Activated naive CD8-positive, alpha-beta T cell treated with anti-CD3 and anti-CD28 coated beads for 36 hours (primary cell): ENCODE results near the gene CYP2A7. TPM values are rescaled to one million over a fixed set of nuclear protein-coding genes. Genes with fewer than 3 reads are reported as not detected.
"Not testable (repeated sequence)": the region's sequence is repeated elsewhere in the genome, so short reads cannot be mapped to it uniquely, and the experiment has no call there.

Source experiments
- DNase-seq: peaks from one replicate; pipeline ENCODE4 v3.0.0; 2021
- H3K27ac Mint-ChIP-seq: one replicate; pipeline ENCODE4 v1.8.0; 2022; ENCODE audit warnings: mild to moderate bottlenecking, moderate library complexity, mixed read lengths
- H3K27me3 Mint-ChIP-seq: one replicate; pipeline ENCODE4 v1.8.0; 2022; ENCODE audit warnings: mild to moderate bottlenecking, mixed read lengths
- H3K36me3 Mint-ChIP-seq: one replicate; pipeline ENCODE4 v1.8.0; 2021; ENCODE audit warnings: mild to moderate bottlenecking, mixed read lengths
- H3K4me1 Mint-ChIP-seq: one replicate; pipeline ENCODE4 v1.8.0; 2021; ENCODE audit warnings: mixed read lengths
- H3K4me3 Mint-ChIP-seq: one replicate; pipeline ENCODE4 v1.8.0; 2022; ENCODE audit warnings: mild to moderate bottlenecking, moderate library complexity, mixed read lengths
- H3K9me3 Mint-ChIP-seq: one replicate; pipeline ENCODE4 v1.8.0; 2022; ENCODE audit warnings: mixed read lengths
- total RNA-seq, 2 experiments: library from RNA; stranded (reverse); gene quantifications; one replicate each; pipeline ENCODE4 v1.2.3, GENCODE V29; 2021

Gene CYP2A7, protein sequence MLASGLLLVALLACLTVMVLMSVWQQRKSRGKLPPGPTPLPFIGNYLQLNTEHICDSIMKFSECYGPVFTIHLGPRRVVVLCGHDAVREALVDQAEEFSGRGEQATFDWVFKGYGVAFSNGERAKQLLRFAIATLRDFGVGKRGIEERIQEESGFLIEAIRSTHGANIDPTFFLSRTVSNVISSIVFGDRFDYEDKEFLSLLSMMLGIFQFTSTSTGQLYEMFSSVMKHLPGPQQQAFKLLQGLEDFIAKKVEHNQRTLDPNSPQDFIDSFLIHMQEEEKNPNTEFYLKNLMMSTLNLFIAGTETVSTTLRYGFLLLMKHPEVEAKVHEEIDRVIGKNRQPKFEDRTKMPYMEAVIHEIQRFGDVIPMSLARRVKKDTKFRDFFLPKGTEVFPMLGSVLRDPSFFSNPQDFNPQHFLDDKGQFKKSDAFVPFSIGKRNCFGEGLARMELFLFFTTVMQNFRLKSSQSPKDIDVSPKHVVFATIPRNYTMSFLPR
- total RNA-seq: not detected

DNA sequence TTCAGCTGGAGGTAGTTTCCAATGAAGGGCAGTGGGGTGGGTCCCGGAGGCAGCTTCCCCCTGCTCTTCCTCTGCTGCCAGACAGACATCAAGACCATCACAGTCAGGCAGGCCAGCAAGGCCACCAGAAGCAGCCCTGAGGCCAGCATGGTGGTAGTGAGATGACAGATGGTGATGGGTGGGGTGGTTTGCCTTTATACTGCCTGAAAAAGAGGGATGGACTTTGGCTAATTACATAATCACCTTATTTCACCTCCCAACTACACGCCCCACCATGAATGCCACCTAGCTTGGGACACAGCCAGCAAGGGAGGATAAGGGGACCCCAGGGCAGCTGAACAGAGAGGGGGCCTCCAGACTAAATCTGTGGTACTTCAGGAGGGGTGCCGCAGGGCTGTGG, at the start of gene CYP2A7:
TSS of gene CYP2A7 (minus strand) at position 170 of the 400 bp plus-strand sequence. CDS start at position 149, 21 bp downstream.
- DNase-seq, H3K4me1 Mint-ChIP-seq, H3K4me3 Mint-ChIP-seq, H3K36me3 Mint-ChIP-seq, H3K9me3 Mint-ChIP-seq, H3K27ac Mint-ChIP-seq: not testable (repeated sequence)
- H3K27me3 Mint-ChIP-seq: peaks cover 29% of the 10 kb centered on the region

DNA sequence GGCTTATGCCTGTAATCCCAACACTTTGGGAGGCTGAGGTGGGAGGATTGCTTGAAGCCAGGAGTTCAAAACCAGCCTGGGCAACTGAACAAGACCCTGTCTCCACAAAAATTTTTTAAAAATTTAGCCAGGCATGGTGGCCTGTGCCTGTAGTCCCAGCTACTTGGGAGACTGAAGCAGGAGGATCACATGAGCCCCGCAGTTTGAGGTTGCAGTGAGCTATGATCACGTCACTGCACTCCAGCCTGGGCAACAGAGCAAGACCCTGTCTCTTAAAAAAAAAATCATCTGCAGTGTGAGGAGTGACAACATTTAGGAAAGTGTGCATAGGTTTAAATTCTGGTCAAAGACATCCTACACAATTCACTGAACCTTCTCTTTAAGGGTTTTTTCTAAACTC, 48.8 kb upstream of the CYP2A7 start:
- H3K27ac Mint-ChIP-seq, H3K4me1 Mint-ChIP-seq, DNase-seq, H3K4me3 Mint-ChIP-seq, H3K36me3 Mint-ChIP-seq, H3K9me3 Mint-ChIP-seq: not testable (repeated sequence)
- H3K27me3 Mint-ChIP-seq: peaks cover 11% of the 10 kb centered on the region

DNA sequence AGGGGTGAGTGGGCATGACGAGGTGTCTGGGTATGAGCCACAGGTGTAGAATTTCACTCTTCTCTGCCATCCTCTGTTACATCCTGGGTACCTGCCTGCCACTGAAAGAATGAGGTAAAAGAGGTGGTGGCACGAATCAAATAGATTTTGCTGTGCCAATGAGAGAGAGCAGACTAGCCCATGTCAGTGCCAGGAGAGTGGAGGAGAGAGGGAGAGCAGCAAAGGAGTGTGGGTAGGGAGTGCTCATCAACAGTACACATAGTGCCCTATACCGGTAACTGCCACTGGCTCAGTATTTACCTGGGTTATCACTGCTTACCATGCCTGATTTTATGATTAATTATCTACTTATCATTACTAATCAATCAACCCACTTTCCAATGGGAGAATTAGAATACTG, 47.9 kb upstream of the CYP2A7 start:
- H3K36me3 Mint-ChIP-seq, H3K4me1 Mint-ChIP-seq, H3K4me3 Mint-ChIP-seq, DNase-seq, H3K9me3 Mint-ChIP-seq, H3K27ac Mint-ChIP-seq, H3K27me3 Mint-ChIP-seq: not testable (repeated sequence)

DNA sequence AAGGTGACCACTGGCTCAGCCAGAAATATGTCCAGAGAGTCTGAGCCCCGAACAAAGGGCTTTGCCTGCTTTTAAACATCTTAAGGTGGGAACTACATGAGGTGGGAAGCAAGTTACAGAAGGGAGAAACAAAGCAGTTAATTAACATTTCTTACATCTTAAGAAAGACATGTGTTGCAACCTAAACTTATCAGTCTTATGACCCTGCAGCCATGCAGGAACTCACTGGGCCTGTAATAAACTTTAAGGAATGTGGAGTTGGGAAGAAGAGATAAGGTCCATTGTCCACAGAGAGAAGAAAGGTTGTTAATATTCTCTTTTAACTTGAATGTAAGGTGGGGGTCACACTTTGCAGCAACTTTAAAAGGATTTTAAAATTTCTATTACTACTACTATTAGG, 46.8 kb upstream of the CYP2A7 start:
- DNase-seq: no peak
- H3K4me1 Mint-ChIP-seq: no peaks in the 10 kb centered on the region
- H3K27ac Mint-ChIP-seq: no peak overlapping the region
- peaks cover 9% of the 10 kb centered on the region for H3K27me3 Mint-ChIP-seq
- H3K9me3 Mint-ChIP-seq: no peaks in the 10 kb centered on the region
- H3K36me3 Mint-ChIP-seq: no peaks in the 10 kb centered on the region
- H3K4me3 Mint-ChIP-seq: no peak overlapping the region

DNA sequence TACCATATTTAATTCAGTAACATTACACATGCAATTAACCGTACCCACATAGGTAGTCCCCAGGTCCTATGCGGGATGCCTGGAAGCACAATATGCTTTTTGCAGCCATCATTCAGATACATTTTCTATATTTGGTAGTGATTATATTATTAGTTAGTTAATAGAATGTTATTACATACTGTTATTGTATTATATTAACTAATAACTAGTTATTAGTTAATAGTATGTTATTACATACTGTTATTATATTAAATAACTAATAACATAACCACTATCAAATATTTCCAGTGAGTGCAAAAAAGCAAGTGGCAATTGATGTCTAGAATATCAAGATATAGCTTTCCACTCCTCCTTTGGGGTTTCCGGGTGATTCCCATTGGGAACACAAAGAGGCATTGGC, 45.5 kb upstream of the CYP2A7 start:
- Mint-ChIP-seq H3K4me1 (no peaks in the 10 kb centered on the region), H3K4me3 (no peak overlapping the region), H3K36me3 (no peaks in the 10 kb centered on the region), H3K27me3 (peaks cover 9% of the 10 kb centered on the region), H3K27ac (no peak overlapping the region), H3K9me3 (no peaks in the 10 kb centered on the region)
- DNase-seq: no peak

DNA sequence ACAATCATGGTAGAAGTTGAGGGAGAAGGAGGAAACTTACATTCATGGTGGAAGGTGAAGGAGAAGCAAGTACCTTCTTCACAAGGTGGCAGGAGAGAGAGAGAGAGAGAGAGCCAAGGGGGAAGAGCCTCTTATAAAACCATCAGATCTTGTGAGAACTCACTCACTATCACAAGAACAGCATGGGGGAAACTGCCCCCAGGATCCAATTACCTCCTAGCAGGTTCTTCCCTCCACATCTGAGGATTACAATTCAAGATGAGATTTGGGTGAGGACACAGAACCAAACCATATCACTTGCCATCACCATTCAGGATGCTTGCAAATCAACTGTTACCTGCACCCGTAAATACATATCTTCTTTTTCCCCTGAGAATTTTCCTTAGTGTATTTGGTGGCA, 44.2 kb upstream of the CYP2A7 start:
- not testable (repeated sequence) for DNase-seq, H3K27ac Mint-ChIP-seq, H3K4me1 Mint-ChIP-seq, H3K4me3 Mint-ChIP-seq, H3K36me3 Mint-ChIP-seq, H3K27me3 Mint-ChIP-seq, H3K9me3 Mint-ChIP-seq

DNA sequence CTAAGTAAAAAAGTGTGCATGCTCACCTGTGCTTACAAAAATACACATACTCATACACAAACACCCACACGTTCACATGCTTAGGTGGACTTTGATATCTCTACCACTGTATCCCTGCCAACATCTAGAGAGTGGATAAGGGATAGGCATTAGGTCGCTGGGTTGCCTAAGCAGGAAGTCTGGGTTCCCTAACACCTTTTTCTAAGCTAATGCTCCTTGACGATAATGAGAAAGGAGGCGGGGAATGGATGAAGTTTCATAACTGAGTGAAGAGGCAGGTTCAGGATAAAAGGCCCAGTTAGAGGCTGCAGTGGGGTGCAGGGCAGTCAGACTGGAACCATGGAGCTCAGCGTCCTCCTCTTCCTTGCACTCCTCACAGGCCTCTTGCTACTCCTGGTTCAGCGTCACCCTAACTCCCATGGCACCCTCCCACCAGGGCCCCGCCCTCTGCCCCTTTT, 41.9 kb upstream of the CYP2A7 start:
- Mint-ChIP-seq H3K27me3 (peaks cover 3% of the 10 kb centered on the region), H3K36me3 (peaks cover 4% of the 10 kb centered on the region), H3K4me1 (no peaks in the 10 kb centered on the region), H3K4me3 (no peak overlapping the region), H3K27ac (no peak overlapping the region), H3K9me3 (peaks cover 10% of the 10 kb centered on the region)
- DNase-seq: no peak

DNA sequence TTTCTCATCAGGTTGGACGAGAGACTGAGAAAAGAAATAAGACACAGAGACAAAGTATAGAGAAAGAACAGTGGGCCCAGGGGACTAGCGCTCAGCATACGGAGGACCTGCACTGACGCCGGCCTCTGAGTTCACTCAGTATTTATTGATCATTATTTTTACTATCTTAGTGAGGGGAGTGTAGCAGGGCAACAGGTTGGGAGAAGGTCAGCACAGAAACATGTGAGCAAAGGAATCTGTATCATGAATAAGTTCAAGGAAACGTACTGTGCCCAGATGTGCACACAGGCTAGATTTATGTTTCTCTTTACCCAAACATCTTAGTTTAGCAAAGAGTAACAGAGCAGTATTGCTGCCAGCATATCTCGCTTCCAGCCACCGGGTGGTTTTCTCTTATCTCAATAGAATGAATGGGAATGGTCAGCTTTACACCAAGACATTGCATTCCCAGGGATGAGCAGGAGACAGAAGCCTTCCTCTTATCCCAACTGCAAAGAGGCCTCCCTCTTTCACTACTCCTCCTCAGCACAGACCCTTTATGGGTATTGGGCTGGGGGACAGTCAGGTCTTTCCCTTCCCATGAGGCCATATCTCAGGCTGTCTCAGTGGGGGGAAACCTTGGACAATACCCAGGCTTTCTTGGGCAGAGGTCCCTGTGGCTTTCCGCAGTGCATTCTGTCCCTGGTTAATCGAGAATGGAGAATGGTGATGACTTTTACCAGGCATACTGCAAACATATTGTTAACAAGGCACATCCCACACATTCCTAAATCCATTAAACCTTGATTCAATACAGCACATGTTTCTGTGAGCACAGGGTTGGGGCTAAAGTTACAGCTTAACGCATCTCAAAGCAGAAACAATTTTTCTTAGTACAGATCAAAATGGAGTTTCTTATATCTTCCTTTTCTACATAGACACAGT, 40.5 kb upstream of the CYP2A7 start:
- H3K4me3 Mint-ChIP-seq, H3K4me1 Mint-ChIP-seq, H3K27ac Mint-ChIP-seq, H3K36me3 Mint-ChIP-seq, DNase-seq, H3K27me3 Mint-ChIP-seq: not testable (repeated sequence)
- peaks cover 12% of the 10 kb centered on the region for H3K9me3 Mint-ChIP-seq

DNA sequence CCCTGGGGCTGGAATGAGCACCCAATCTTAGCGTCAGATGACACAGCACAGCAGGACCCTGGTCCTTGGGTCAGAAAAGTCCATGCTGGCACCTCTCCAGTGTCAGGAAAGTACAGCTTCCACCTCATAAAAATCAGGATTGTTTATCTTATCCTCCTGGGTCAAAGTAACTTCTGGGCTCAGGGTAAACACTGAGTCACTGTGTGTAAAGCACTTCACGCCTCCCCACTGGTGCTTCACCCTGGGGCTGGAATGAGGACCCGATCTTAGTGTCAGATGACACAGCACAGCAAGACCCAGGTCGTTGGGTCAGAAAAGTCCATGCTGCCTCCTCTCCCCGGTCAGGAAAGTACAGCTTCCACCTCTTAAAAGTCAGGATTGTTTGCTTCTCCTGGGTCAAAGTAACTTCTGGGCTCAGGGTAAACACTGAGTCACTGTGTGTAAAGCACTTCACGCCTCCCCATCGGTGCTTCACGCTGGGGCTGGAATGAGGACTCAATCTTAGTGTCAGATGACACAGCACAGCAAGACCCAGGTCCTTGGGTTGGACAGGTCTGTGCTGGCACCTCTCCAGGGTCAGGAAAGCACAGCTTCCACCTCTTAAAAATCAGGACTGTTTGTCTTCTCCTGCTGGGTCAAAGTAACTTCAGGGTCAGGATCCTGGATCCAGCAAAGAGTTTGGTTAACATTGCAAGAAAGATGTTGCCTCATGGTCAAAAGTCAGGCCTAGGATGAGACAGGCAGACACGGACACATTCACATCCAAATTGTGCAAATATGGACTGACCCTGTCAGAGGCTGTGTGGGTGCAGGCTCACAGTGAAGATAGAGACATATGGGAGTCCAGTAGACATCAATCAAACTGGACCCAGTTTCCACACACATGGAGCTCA, 39.2 kb upstream of the CYP2A7 start:
- no peak for DNase-seq
- no peak overlapping the region for H3K27ac Mint-ChIP-seq
- no peaks in the 10 kb centered on the region for H3K4me1 Mint-ChIP-seq
- no peaks in the 10 kb centered on the region for H3K27me3 Mint-ChIP-seq
- peaks cover 4% of the 10 kb centered on the region for H3K36me3 Mint-ChIP-seq
- peaks cover 16% of the 10 kb centered on the region for H3K9me3 Mint-ChIP-seq
- H3K4me3 Mint-ChIP-seq: no peak overlapping the region

DNA sequence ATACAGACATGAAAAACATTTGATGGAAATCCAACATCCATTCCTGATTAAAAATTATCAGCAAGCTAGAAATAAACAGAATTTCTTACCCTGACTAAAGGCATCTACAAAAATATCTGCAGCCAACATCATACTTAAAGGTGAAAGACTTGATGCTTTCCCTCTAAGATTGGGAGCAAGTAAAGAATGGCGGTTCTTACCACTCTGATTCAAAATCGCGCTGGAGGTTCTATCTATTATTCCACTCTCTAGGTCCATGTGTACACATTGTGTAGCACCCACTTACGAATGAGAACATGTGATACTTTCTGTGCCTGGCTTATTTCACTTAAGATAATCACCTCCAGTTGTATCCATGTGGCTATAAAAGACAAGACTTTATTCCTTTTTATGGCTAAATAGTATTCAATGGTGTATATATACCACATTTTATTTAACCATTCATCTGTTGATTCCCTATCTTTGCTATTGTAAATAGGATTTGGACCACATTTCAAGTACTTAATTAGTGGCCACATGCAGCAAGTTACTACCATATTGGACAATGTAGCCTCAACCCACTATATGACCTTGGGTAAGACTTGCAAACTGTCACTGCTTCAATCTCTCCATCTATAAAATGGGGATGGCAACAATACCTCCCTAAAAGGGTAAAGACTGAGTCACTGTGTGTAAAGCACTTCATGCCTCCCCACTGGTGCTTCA, 38.4 kb upstream of the CYP2A7 start:
- peaks cover 20% of the 10 kb centered on the region for H3K9me3 Mint-ChIP-seq

DNA sequence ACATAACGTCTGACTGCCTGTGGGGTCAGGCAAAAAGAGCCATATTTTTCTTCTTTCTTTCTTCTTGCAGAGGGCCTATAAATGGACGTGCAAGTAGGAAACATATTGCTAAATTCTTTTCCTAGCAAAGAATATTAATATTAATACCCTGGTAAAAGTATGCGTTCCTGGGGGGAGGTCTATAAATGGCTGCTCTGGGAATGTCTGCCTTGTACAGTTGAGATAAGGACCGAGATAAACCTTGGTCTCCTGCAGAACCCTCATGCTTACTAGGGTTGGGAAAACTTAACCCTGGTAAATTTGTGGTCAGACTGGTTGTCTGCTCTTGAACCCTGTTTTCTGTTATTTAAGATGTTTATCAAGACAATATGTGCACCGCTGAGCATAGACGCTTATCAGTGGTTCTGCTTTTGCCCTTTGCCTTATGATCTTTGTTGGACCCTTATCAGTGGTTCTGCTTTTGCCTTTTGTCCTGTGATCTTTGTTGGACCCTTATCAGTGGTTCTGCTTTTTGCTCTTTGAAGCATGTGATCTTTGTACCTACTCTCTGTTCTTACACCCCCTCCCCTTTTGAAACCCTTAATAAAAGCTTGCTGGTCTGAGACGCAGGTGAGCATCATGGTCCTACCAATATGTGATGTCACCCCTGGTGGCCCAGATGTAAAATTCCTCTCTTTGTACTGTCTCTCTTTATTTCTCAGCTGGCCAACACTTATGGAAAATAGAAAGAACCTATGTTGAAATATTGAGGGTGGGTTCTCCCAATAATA, 37.7 kb upstream of the CYP2A7 start:
- H3K4me3 Mint-ChIP-seq, H3K27me3 Mint-ChIP-seq, DNase-seq, H3K27ac Mint-ChIP-seq, H3K36me3 Mint-ChIP-seq, H3K4me1 Mint-ChIP-seq: not testable (repeated sequence)
- peaks cover 20% of the 10 kb centered on the region for H3K9me3 Mint-ChIP-seq

More for the DNA sequence above, 38.4 kb upstream of the CYP2A7 start:
- peaks cover 5% of the 10 kb centered on the region for H3K27me3 Mint-ChIP-seq
- no peak for DNase-seq
- no peak overlapping the region for H3K27ac Mint-ChIP-seq
- H3K36me3 Mint-ChIP-seq: peaks cover 4% of the 10 kb centered on the region
- H3K4me3 Mint-ChIP-seq: no peak overlapping the region
- H3K4me1 Mint-ChIP-seq: no peaks in the 10 kb centered on the region

DNA sequence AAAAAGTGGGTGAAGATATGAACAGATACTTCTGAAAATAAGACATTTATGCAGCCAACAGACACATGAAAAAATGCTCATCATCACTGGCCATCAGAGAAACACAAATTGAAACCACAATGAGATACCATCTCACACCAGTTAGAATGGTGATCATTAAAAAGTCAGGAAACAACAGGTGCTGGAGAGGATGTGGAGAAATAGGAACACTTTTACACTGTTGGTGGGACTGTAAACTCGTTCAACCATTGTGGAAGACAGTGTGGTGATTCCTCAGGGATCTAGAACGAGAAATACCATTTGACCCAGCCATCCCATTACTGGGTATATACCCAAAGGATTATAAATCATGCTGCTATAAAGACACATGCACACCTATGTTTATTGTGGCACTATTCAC, 36.3 kb upstream of the CYP2A7 start:
- H3K4me3 Mint-ChIP-seq, H3K27ac Mint-ChIP-seq, H3K4me1 Mint-ChIP-seq, H3K27me3 Mint-ChIP-seq, DNase-seq, H3K36me3 Mint-ChIP-seq: not testable (repeated sequence)
- H3K9me3 Mint-ChIP-seq: peaks cover 20% of the 10 kb centered on the region

DNA sequence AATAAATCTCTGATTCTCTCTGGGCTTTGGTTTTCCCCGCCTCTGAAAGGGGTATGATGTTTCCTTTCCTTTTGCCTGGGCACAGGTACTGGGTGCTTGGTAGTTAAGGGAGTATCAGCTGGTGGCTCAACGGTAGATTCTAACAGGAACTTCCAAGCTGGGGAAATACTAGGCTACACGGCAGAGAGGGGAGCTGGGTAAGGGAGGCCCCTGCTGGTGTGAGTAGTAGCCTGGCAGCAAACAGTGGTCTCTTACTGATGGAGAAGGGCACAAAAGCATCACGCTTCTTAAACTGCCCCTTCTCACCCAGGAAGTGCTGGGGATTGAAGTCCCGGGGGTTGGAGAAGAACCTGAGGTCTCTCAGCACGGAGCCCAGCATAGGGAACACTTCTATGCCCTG, 26.9 kb upstream of the CYP2A7 start:
- H3K27me3 Mint-ChIP-seq: peaks cover 17% of the 10 kb centered on the region
- H3K4me1 Mint-ChIP-seq: peaks cover 6% of the 10 kb centered on the region
- no peaks in the 10 kb centered on the region for H3K9me3 Mint-ChIP-seq
- DNase-seq: no peak
- H3K36me3 Mint-ChIP-seq: peaks cover 3% of the 10 kb centered on the region
- H3K27ac Mint-ChIP-seq: no peak overlapping the region
- H3K4me3 Mint-ChIP-seq: no peak overlapping the region
